ENCODE data around the gene L3MBTL3. TPM values are rescaled to one million over a fixed set of nuclear protein-coding genes. Genes with fewer than 3 reads are reported as not detected.
A peak's percentile ranks its signal among the peaks of the same experiment; 100 is the strongest.

The L3MBTL3 gene
- total and polyA plus RNA-seq, 4 experiments from 2014 or later = 2.6 to 44.1 (median 24.3) TPM

- H3K4me3 Mint-ChIP-seq = no peak overlapping the region
- Histone ChIP-seq H3K27ac (ENCODE audit: low read depth, low read length) (no peak overlapping the region), H3K36me3 (ENCODE audit: insufficient read depth, low read length) (no peaks in the 10 kb centered on the region), H3K27me3 (ENCODE audit: insufficient read depth, low read length) (no peaks in the 10 kb centered on the region), H3K4me1 (ENCODE audit: insufficient read depth, low read length) (peaks cover 63% of the 10 kb centered on the region), H3K9me3 (ENCODE audit: control insufficient read depth in 1 of 2, low read length in 2 of 2) (no peaks in the 10 kb centered on the region), H3K4me3 (ENCODE audit: low read length in 2 of 2) (no peak overlapping the region)
- POLR2A ChIA-PET (ENCODE audit: partially characterized antibody) = interaction anchor here (0.7 kb wide), 1 partner anchor 12 kb away, joined by 3 read pairs; no protein-coding TSS in a partner anchor
- peaks cover 64 to 91% (median 73%) of the 10 kb centered on the region in 4 donors for H3K4me1 Mint-ChIP-seq
- CTCF ChIA-PET (ENCODE audit: partially characterized antibody) = interaction anchor here (1.2 to 4.2 kb wide), 3 partner anchors 9 to 94 kb away, joined by 4 to 16 read pairs (median 7); partner anchors contain the start of gene SAMD3
- intact Hi-C loops (cut with micrococcal nuclease) = loop anchor here (5.0 kb wide), 5 partner anchors 58 to 567 kb away; no protein-coding TSS in a partner anchor
- peaks cover 14 to 18% of the 10 kb centered on the region in 2 donors for H3K36me3 Mint-ChIP-seq
- peaks cover 0 to 3% (median 0%) of the 10 kb centered on the region in 8 donors for H3K9me3 Mint-ChIP-seq
- no peaks in the 10 kb centered on the region for H3K27me3 Mint-ChIP-seq
- no peak for DNase-seq
- H3K27ac Mint-ChIP-seq = peak overlapping the region in 6 of 7 donors; percentile 36 to 97 (median 91)
Measured at GRCh38 chr6:130129762-130130246, 111.4 kb downstream of the L3MBTL3 start.

- H3K27me3 Mint-ChIP-seq = no peaks in the 10 kb centered on the region
- H3K9me3 Mint-ChIP-seq = peaks cover 0 to 1% (median 0%) of the 10 kb centered on the region in 8 donors
- Histone ChIP-seq H3K9me3 (ENCODE audit: control insufficient read depth in 1 of 2, low read length in 2 of 2) (no peaks in the 10 kb centered on the region), H3K4me1 (ENCODE audit: insufficient read depth, low read length) (peaks cover 72% of the 10 kb centered on the region), H3K4me3 (ENCODE audit: low read length in 2 of 2) (peak overlapping the region in 1 of 2 donors; percentile 21), H3K36me3 (ENCODE audit: insufficient read depth, low read length) (no peaks in the 10 kb centered on the region), H3K27me3 (ENCODE audit: insufficient read depth, low read length) (no peaks in the 10 kb centered on the region), H3K27ac (ENCODE audit: low read depth, low read length) (peak overlapping the region; percentile 50)
- POLR2A ChIA-PET (ENCODE audit: partially characterized antibody) = interaction anchor here (0.6 to 2.3 kb wide), 22 partner anchors 8 to 1149 kb away, joined by 3 to 22 read pairs (median 4); partner anchors contain the start of gene SAMD3
- H3K4me1 Mint-ChIP-seq = peaks cover 66 to 93% (median 73%) of the 10 kb centered on the region in 4 donors
- CTCF ChIA-PET (ENCODE audit: partially characterized antibody) = interaction anchor here (0.9 to 4.2 kb wide), 7 partner anchors 10 to 150 kb away, joined by 3 to 16 read pairs (median 4); partner anchors contain the start of gene SAMD3
- DNase-seq = peak; percentile 74 to 91 (median 86)
- intact Hi-C loops (cut with micrococcal nuclease) = loop anchor here (1.0 to 5.0 kb wide), 7 partner anchors 60 to 565 kb away; partner anchors contain the start of gene SAMD3
- H3K27ac Mint-ChIP-seq = peak overlapping the region; percentile 82 to 97 (median 96)
- peak overlapping the region; percentile 53 to 87 (median 74) for H3K4me3 Mint-ChIP-seq
- peaks cover 14 to 25% of the 10 kb centered on the region in 2 donors for H3K36me3 Mint-ChIP-seq
Measured at GRCh38 chr6:130132286-130132701, 113.9 kb downstream of the L3MBTL3 start.

- Histone ChIP-seq H3K9me3 (ENCODE audit: control insufficient read depth in 1 of 2, low read length in 2 of 2) (no peaks in the 10 kb centered on the region), H3K27me3 (ENCODE audit: insufficient read depth, low read length) (no peaks in the 10 kb centered on the region), H3K36me3 (ENCODE audit: insufficient read depth, low read length) (no peaks in the 10 kb centered on the region), H3K4me1 (ENCODE audit: insufficient read depth, low read length) (peaks cover 93% of the 10 kb centered on the region), H3K27ac (ENCODE audit: low read depth, low read length) (peak overlapping the region; percentile 50), H3K4me3 (ENCODE audit: low read length in 2 of 2) (no peak overlapping the region)
- peak in 1 of 5 donors; percentile 24 for DNase-seq
- intact Hi-C loops (cut with micrococcal nuclease) = loop anchor here (1.0 to 5.0 kb wide), 6 partner anchors 62 to 563 kb away; no protein-coding TSS in a partner anchor
- ChIA-PET POLR2A (ENCODE audit: partially characterized antibody) (interaction anchor here (0.6 to 1.5 kb wide), 7 partner anchors 9 to 148 kb away, joined by 3 to 7 read pairs (median 4); partner anchors contain the start of gene SAMD3), CTCF (ENCODE audit: partially characterized antibody) (interaction anchor here (0.7 to 3.5 kb wide), 11 partner anchors 14 to 709 kb away, joined by 3 to 33 read pairs (median 4); partner anchors contain the start of gene SAMD3)
- peak overlapping the region; percentile 51 to 90 (median 88) for H3K27ac Mint-ChIP-seq
- peak overlapping the region in 7 of 8 donors; percentile 17 to 62 (median 37) for H3K4me3 Mint-ChIP-seq
- H3K4me1 Mint-ChIP-seq = peaks cover 78 to 96% (median 85%) of the 10 kb centered on the region in 4 donors
- H3K27me3 Mint-ChIP-seq = no peaks in the 10 kb centered on the region
- H3K9me3 Mint-ChIP-seq = peaks cover 0 to 2% (median 0%) of the 10 kb centered on the region in 8 donors
- peaks cover 30 to 41% of the 10 kb centered on the region in 2 donors for H3K36me3 Mint-ChIP-seq
Measured at GRCh38 chr6:130134582-130134981, 116.2 kb downstream of the L3MBTL3 start.

- Mint-ChIP-seq H3K27me3 (no peaks in the 10 kb centered on the region), H3K9me3 (peaks cover 0 to 2% (median 0%) of the 10 kb centered on the region in 8 donors), H3K4me3 (peak overlapping the region in 1 of 8 donors; percentile 35), H3K27ac (peak overlapping the region in 4 of 7 donors; percentile 84 to 93 (median 92)), H3K4me1 (peaks cover 68 to 90% (median 77%) of the 10 kb centered on the region in 4 donors), H3K36me3 (peaks cover 45 to 52% of the 10 kb centered on the region in 2 donors)
- no peaks in the 10 kb centered on the region for H3K9me3 ChIP-seq (ENCODE audit: control insufficient read depth in 1 of 2, low read length in 2 of 2)
- POLR2A ChIA-PET (ENCODE audit: partially characterized antibody) = no interaction called here
- no peaks in the 10 kb centered on the region for H3K36me3 ChIP-seq (ENCODE audit: insufficient read depth, low read length)
- intact Hi-C loops (cut with micrococcal nuclease) = loop anchor here (5.0 kb wide), 1 partner anchor 246 kb away; no protein-coding TSS in a partner anchor
- no peaks in the 10 kb centered on the region for H3K27me3 ChIP-seq (ENCODE audit: insufficient read depth, low read length)
- DNase-seq = no peak
- H3K4me3 ChIP-seq (ENCODE audit: low read length in 2 of 2) = no peak overlapping the region
- H3K27ac ChIP-seq (ENCODE audit: low read depth, low read length) = no peak overlapping the region
- CTCF ChIA-PET (ENCODE audit: partially characterized antibody) = interaction anchor here (2.7 to 3.5 kb wide), 2 partner anchors 87 to 145 kb away, joined by 9 to 33 read pairs; partner anchors contain the start of gene SAMD3
- H3K4me1 ChIP-seq (ENCODE audit: insufficient read depth, low read length) = peaks cover 83% of the 10 kb centered on the region
Measured at GRCh38 chr6:130136798-130137197, 118.4 kb downstream of the L3MBTL3 start.

GRCh38 chr6:130138116-130138908 is 119.9 kb downstream of the L3MBTL3 start:
- ChIA-PET POLR2A (ENCODE audit: partially characterized antibody) (interaction anchor here (1.5 kb wide), 1 partner anchor 77 kb away, joined by 5 read pairs; no protein-coding TSS in a partner anchor), CTCF (ENCODE audit: partially characterized antibody) (interaction anchor here (1.3 to 3.5 kb wide), 3 partner anchors 8 to 143 kb away, joined by 4 to 13 read pairs (median 4); no protein-coding TSS in a partner anchor)
- no peak for DNase-seq
- Mint-ChIP-seq H3K27ac (peak overlapping the region; percentile 80 to 93 (median 91)), H3K9me3 (peaks cover 0 to 4% (median 0%) of the 10 kb centered on the region in 8 donors), H3K4me3 (peak overlapping the region; percentile 74 to 91 (median 82)), H3K4me1 (peaks cover 59 to 82% (median 69%) of the 10 kb centered on the region in 4 donors), H3K27me3 (no peaks in the 10 kb centered on the region), H3K36me3 (peaks cover 55 to 64% of the 10 kb centered on the region in 2 donors)
- Histone ChIP-seq H3K4me1 (ENCODE audit: insufficient read depth, low read length) (peaks cover 68% of the 10 kb centered on the region), H3K27ac (ENCODE audit: low read depth, low read length) (peak overlapping the region; percentile 1), H3K4me3 (ENCODE audit: low read length in 2 of 2) (no peak overlapping the region), H3K27me3 (ENCODE audit: insufficient read depth, low read length) (no peaks in the 10 kb centered on the region), H3K36me3 (ENCODE audit: insufficient read depth, low read length) (peaks cover 4% of the 10 kb centered on the region), H3K9me3 (ENCODE audit: control insufficient read depth in 1 of 2, low read length in 2 of 2) (no peaks in the 10 kb centered on the region)
- intact Hi-C loops (cut with micrococcal nuclease) = loop anchor here (5.0 kb wide), 1 partner anchor 244 kb away; no protein-coding TSS in a partner anchor

- Mint-ChIP-seq H3K36me3 (peaks cover 60 to 70% of the 10 kb centered on the region in 2 donors), H3K27ac (peak overlapping the region; percentile 80 to 93 (median 89)), H3K27me3 (no peaks in the 10 kb centered on the region), H3K4me1 (peaks cover 55 to 77% (median 66%) of the 10 kb centered on the region in 4 donors), H3K9me3 (peaks cover 0 to 4% (median 0%) of the 10 kb centered on the region in 8 donors), H3K4me3 (peak overlapping the region; percentile 74 to 91 (median 82))
- Histone ChIP-seq H3K27me3 (ENCODE audit: insufficient read depth, low read length) (no peaks in the 10 kb centered on the region), H3K9me3 (ENCODE audit: control insufficient read depth in 1 of 2, low read length in 2 of 2) (no peaks in the 10 kb centered on the region), H3K4me3 (ENCODE audit: low read length in 2 of 2) (no peak overlapping the region), H3K36me3 (ENCODE audit: insufficient read depth, low read length) (peaks cover 9% of the 10 kb centered on the region), H3K4me1 (ENCODE audit: insufficient read depth, low read length) (peaks cover 62% of the 10 kb centered on the region), H3K27ac (ENCODE audit: low read depth, low read length) (peak overlapping the region; percentile 1)
- DNase-seq = no peak
- CTCF ChIA-PET (ENCODE audit: partially characterized antibody) = interaction anchor here (1.3 to 3.5 kb wide), 4 partner anchors 9 to 143 kb away, joined by 3 to 13 read pairs (median 4); no protein-coding TSS in a partner anchor
- POLR2A ChIA-PET (ENCODE audit: partially characterized antibody) = interaction anchor here (0.9 to 1.5 kb wide), 2 partner anchors 76 to 122 kb away, joined by 4 to 5 read pairs; no protein-coding TSS in a partner anchor
- intact Hi-C loops (cut with micrococcal nuclease) = loop anchor here (5.0 kb wide), 1 partner anchor 243 kb away; no protein-coding TSS in a partner anchor
Measured at GRCh38 chr6:130138909-130139242, 120.5 kb downstream of the L3MBTL3 start.
